ENCODE results near the gene GYPC.

GYPC gene

GRCh38 chr2:126657636-126658318 lies 1.8 kb downstream of the GYPC start:
- TF ChIP-seq ZNF274 (IDR thresholded peaks at IDR 0.05; ENCODE audit: low read depth, low read length) = no peak
- H3K4me3 ChIP-seq (ENCODE audit: low read length) = peak overlapping the region; percentile 76; the same call in 1 of the 2 replicates

DNA sequence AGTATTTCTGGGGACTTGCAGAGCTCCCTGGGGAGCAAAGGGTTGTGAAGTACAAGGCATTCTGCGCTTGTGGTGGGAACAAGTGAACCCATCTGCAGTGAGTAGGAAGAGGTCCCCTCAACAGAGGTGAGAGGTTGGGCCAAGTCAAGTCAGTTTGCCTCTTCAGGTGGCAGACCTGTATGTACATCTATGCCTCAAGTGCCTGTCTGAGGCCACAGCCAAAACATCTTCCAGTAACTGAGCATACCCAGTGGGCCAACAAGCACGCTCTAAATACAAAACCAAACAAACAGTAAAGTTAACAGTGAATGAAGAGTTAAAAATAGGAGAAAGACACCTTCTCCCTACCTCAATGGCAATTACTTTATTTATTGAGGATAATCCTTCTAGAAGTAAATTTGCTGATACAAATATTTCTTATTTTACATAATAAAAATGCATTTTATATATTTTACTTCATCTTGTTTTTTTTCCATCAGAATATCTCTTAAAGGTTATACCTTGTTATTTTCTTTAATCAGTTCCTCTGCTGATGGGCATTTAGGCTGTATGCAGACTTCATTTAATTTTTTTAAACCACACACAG lies 2.5 kb downstream of the GYPC start:
- no peak for TF ChIP-seq ZNF274 (IDR thresholded peaks at IDR 0.05; ENCODE audit: low read depth, low read length)
- H3K4me3 ChIP-seq (ENCODE audit: low read length) = peak overlapping the region; percentile 25; the same call in 1 of the 2 replicates

GRCh38 chr2:126658905-126659561 lies 3.1 kb downstream of the GYPC start:
- peak overlapping the region; percentile 43; the same call in 1 of the 2 replicates for H3K4me3 ChIP-seq (ENCODE audit: low read length)
- no peak for TF ChIP-seq ZNF274 (IDR thresholded peaks at IDR 0.05; ENCODE audit: low read depth, low read length)

- peak overlapping the region; percentile 43; the same call in 1 of the 2 replicates for H3K4me3 ChIP-seq (ENCODE audit: low read length)
- no peak for TF ChIP-seq ZNF274 (IDR thresholded peaks at IDR 0.05; ENCODE audit: low read depth, low read length)
These were observed 3.9 kb downstream of the GYPC start for GRCh38 chr2:126659562-126660467.

DNA sequence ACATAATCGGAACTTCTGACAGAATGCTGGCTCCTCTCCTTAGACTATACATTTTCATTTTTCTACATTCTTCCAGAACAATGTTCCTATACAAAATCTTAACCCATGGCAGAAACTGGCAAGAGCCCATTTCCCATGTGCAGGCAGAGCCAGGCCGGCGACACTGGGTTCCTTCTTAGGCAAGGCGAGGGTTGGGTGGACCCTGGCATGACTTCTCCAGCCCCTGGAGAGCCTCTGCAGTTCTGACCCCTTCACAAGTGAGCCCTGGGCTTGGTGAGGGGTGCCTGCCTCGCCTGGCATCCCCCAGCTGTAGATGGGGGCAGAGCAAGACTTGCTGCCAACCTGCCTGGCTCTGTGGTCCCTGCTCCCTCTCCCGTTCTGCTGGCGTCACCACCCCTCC lies 5.0 kb downstream of the GYPC start:
- no peak overlapping the region for H3K4me3 ChIP-seq (ENCODE audit: low read length)
- no peak for TF ChIP-seq ZNF274 (IDR thresholded peaks at IDR 0.05; ENCODE audit: low read depth, low read length)

DNA sequence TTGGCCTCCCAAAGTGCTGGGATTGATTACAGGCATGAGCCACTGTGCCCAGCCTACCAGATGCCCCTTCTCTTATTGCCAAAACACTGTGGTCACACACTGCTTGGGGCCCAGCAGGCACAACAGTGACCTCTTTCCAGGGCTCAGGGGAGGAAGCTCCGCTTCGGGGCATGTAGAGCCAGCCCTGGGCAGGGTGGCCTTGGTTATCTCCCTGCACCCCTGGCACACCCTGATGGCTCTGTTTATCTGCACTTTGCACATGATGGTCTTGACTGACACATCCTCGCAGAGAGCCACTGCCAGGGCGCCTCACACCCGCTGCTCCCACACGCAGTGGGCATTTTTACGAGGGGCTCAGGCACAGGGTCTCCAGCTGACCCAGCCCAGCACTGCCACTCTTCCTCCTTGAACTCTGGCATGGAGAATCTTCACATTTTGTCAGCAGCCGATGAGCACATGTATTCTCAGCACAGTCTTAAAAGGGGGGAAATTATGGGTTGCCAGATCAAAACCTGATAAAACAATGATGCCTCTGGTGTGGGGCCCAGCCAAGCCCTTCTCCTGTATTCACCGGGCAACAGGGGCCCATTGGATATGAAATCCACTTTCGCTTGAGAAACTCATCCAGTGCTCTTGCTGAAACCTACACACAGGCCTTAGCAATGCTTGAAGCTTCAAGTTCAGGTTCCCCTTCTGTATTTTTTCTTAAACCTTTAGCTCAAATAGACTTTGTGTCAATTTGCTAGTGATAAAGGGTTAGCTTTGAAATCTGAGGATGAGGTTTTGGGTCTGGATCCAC lies 5.9 kb downstream of the GYPC start:
- H3K4me3 ChIP-seq (ENCODE audit: low read length) = no peak overlapping the region; the same call in 1 of the 2 replicates
- TF ChIP-seq ZNF274 (IDR thresholded peaks at IDR 0.05; ENCODE audit: low read depth, low read length) = no peak

DNA sequence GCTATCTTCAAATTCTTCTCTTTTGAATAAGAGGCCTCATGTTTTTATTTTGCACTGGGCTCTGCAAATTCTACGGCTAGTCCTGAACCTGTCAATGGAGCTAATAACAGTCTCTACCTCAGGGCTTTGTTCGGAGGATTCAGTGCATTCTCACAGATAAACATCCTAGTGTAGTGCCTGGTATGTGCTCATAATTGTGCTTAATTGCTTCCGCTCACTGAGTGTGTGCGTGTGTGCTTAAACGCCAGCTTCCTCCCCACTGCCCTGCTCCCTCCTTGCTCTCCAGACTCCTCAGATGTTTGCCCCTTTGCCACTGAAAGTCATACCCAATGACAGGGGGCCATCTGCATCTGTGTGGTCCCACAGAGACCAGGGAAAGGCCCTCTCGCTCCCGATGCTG lies 6.7 kb downstream of the GYPC start:
- no peak overlapping the region; the same call in 1 of the 2 replicates for H3K4me3 ChIP-seq (ENCODE audit: low read length)
- TF ChIP-seq ZNF274 (IDR thresholded peaks at IDR 0.05; ENCODE audit: low read depth, low read length) = no peak

DNA sequence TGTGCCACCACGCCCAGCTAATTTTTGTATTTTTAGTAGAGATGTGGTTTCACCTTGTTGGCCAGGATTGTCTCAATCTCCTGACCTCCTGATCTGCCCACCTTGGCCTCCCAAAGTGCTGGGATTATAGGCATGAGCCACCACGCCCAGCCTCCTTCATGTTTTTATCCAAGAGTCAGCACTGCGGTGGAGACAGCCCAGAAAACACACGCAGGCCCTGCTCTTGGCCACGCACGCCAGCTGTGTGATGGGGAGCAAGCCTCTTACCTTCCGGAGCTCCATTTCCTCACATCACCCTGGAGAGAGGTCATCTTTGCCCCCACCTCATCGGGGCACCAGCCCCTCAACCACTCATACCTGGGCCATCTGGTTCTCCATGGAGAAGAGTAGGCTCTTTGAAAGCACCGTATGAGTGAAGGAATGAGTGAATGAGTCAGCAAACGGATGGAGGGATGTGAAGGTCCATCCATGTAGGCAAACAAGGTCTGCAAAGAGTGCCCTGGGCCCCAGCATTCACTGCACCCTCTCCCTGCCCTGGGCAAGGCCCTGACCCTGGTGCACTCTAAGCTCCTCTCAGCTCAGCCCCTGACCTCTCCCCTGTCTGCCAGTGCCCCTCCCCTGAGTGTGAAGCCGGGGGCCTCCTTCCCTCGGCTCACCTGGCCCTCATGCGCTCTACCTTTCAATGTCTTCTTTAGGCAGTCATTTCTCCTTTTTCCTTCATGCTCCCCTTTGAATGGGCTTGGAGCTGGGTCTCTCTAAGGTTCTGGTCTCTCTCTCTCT lies 7.4 kb downstream of the GYPC start:
- H3K4me3 ChIP-seq (ENCODE audit: low read length) = peak overlapping the region; percentile 5; the same call in 1 of the 2 replicates

GRCh38 chr2:126664234-126664633 lies 8.3 kb downstream of the GYPC start:
- H3K4me3 ChIP-seq (ENCODE audit: low read length) = peak overlapping the region; percentile 43; the same call in 1 of the 2 replicates
- no peak for TF ChIP-seq ZNF274 (IDR thresholded peaks at IDR 0.05; ENCODE audit: low read depth, low read length)

More for the DNA sequence above, 7.4 kb downstream of the GYPC start:
- TF ChIP-seq ZNF274 (IDR thresholded peaks at IDR 0.05; ENCODE audit: low read depth, low read length) = no peak

DNA sequence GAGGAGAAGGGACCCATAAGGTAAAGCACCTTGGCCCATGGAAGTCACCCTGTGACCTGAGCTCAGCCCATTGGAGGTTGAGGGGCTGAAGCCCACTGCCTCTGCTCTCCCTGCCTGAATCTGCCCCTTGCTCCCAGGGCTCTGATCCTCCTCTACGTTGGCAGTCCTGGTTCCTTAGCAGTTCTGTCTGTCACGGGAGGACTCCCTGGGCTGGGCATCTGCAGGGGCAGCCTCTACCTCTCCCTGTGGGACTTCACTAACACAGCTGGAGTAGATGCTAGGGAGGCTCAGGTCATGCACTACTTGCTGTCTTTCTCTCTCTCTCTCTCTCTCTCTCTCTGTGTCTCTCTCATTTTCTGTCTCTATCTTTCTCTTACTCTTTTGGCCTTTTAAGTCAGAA lies 8.7 kb downstream of the GYPC start:
- no peak for TF ChIP-seq ZNF274 (IDR thresholded peaks at IDR 0.05; ENCODE audit: low read depth, low read length)

GRCh38 chr2:126665483-126665882 lies 9.5 kb downstream of the GYPC start:
- no peak for TF ChIP-seq ZNF274 (IDR thresholded peaks at IDR 0.05; ENCODE audit: low read depth, low read length)
- H3K4me3 ChIP-seq (ENCODE audit: low read length) = no peak overlapping the region

More for the DNA sequence above, 8.7 kb downstream of the GYPC start:
- peak overlapping the region; percentile 43; the same call in 1 of the 2 replicates for H3K4me3 ChIP-seq (ENCODE audit: low read length)

DNA sequence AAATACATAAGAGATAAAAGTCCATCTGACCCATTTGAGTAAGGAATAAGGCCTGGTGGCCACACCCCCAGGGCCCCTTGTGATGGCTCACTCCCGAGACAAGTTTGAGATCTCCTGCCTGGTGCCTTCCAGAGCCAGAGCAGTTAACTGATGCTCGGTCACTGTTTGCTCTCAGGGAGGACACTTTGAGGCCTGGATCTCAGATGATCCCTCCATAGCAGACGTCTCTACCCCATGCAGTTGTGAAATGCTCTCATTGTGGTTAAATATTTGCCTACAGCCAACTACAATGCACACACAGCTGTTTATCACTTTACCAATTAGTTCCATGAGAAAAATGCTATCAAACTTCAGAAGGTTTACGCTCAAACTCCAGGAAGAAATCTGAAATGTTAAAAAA lies 12.3 kb downstream of the GYPC start:
- TF ChIP-seq ZNF274 (IDR thresholded peaks at IDR 0.05; ENCODE audit: low read depth, low read length) = no peak
- no peak overlapping the region for H3K4me3 ChIP-seq (ENCODE audit: low read length)

All from GM08714 (cell line).